ENCODE measurements around the gene NXPE4.
"Not testable (repeated sequence)": the region's sequence is repeated elsewhere in the genome, so short reads cannot be mapped to it uniquely, and the experiment has no call there.

Gene NXPE4

DNA sequence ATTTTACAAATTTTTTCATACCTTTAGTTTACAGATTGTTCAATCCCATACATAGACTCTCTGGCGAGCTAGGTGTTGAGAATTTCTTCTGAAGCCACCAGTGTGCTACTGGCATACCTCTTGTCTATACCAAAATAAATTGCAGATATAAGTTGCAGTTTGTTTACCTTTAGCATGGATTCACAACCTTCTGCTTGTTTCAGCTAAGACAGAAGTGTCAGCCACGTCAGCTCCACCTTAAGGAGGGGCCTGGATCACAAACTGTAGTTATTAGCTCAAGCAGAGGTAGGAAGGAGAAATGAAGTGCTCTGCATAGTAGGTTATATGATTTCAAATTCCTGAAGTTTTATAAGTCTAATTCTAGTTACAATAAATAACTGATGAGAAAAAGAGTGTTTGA is at the start of gene NXPE4:
Gene NXPE4 (minus strand): TSS at position 216 of the 400 bp plus-strand sequence. CDS start 1,027 bp downstream, outside the sequence.
- DNase-seq = no peak

DNA sequence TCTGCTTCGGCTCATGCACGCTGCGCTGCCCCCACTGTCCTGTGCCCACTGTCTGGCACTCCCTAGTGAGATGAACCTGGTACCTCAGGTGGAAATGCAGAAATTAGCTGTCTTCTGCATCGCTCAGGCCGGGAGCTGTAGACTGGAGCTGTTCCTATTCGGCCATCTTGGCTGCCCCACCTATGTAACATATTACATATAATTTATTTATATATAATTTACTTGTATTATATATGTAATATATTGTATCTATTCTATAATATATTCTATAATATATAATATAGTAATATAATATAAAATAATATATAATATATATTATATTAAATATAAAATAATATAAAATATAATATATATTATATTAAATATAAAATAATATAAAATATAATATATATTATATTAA is 43.9 kb upstream of the NXPE4 start:
- DNase-seq = not testable (repeated sequence)

DNA sequence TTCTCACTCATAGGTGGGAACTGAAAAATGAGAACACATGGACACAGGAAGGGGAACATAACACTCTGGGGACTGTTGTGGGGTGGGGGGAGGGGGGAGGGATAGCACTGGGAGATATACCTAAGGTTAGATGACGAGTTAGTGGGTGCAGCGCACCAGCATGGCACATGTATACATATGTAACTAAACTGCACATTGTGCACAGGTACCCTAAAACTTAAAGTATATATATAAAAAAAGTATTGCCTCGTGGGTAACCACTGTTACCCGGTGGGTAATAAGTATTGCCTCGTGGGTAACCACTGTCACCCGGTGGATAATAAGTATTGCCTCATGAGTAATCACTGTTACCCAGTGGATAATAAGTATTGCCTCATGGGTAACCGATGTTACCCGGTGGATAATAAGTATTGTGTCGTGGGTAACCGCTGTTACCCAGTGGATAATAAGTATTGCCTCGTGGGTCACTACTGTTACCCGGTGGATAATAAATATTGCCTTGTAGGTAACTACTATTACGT is 35.9 kb upstream of the NXPE4 start:
- DNase-seq = peak in 1 of 2 experiments; percentile 5

DNA sequence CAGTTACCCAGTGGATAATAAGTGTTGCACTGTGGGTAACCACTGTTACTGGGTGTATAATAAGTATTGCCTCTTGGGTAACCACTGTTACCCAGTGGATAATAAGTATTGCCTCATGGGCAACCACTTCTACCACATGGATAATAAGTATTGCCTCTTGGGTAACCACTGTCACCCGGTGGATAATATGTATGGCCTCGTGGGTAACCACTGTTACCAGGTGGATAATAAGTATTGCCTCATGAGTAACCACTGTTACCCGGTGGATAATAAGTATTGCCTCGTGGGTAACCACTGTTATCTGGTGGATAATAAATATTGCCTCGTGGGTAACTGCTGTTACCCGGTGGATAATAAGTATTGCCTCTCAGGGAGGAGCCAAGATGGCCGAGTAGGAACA is 29.7 kb upstream of the NXPE4 start:
- DNase-seq = no peak

DNA sequence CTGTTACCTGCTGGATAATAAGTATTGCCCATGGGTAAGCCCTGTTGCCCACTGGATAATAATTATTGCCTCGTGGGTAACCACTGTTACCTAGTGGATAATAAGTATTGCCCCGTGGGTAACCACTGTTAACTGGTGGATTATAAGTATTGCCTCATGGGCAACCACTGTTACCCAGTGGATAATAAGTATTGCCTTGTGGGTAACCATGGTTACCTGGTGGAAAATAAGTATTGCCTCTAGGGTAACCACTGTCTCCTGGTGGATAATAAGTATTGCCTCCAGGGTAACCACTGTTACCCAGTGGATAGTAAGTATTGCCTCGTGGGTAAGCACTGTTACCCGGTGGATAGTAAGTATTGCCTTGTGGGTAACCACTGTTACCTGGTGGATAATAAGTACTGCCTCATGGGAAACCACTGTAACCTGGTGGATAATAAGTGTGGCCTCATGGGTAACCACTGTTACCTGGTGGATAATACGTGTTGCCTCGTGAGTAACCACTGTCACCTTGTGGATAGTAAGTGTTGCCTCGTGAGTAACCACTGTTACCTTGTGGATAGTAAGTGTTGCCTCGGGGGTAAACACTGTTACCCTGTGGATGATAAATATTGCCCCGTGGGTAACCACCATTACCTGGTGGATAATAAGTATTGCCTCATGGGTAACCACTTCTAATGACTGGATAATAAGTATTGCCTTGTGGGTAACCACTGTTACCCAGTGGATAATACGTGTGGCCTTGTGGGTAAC is 29.0 kb upstream of the NXPE4 start:
- DNase-seq = no peak

DNA sequence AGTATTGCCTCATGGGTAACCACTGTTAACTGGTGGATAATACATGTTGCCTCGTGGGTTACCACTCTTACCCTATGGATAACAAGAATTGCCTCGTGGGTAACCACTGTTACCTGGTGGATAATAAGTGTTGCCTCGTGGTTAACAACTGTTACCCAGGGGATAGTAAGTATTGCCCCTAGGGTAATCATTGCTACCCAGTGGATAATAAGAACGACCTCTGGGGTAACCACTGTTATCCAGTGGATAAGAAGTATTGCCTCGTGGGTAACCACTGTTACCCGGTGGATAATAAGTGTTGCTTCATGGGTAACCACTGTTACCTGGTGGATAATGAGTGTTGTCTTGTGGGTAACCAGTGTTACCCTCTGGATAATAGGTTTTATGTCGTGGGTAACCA is 28.1 kb upstream of the NXPE4 start:
- DNase-seq = no peak

DNA sequence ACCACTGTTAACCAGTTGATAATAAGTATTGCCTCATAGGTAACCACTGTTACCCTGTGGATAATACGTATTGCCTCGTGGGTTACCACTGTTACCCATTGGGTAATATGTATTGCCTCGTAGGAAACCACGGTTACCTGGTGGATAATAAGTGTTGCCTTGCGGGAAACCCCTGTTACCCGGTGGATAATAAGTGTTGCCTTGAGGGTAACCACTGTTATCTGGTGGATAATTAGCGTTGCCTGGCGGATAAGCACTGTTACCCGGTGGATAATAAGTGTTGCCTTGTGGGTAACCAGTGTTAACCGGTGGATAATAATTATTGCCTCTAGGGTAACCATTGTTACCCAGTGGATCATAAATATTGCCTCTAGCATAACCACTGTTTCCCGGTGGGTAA is 27.3 kb upstream of the NXPE4 start:
- no peak for DNase-seq

DNA sequence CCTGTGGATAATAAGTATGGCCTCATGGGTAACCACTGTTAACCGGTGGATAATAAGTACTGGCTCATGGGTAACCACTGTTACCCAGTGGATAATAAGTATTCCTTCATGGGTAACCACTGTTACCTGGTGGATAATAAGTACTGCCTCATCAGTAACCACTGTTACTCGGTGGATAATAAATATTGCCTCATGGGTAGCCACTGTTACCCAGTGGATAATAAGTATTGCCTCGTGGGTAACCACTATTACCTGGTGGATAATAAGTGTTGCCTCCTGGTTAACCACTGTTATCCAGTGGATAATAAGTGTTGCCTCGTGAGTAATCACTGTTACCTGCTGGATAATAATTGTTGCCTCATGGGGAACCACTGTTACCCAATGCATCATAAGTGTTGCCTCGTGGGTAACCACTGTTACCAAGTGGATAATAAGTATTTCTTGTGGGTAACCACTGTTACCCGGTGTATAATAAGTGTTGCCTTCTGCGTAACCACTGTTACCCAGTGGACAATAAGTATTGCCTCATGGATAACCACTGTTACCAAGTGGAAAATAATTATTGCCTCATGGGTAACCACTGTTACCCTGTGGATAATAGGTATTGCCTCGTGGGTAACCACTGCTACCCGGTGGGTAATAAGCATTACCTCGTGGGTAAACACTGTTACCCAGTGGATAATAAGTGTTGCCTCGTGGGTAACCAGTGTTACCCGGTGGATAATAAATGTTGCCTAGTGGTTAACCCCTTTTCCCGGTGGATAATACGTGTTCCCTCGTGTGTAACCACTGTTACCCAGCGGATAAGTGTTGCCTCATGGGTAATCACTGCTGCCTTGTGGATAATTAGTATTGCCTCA is 26.6 kb upstream of the NXPE4 start:
- DNase-seq = no peak

DNA sequence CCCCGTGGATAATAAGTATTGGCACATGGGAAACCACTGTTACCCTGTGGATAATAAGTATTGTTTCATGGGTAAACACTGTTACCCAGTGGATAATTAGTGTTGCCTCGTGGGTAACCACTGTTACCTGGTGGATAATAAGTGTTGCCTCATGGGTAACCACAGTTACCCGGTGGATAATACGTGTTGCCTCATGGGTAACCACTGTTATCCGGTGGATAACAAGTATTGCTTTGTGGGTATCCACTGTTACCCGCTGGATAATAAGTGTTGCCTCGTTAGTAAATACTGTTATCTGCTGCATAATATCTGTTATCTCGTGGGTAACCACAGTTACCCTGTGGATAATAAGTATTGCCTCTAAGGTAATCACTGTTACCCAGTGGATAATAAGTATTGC is 25.5 kb upstream of the NXPE4 start:
- no peak for DNase-seq

DNA sequence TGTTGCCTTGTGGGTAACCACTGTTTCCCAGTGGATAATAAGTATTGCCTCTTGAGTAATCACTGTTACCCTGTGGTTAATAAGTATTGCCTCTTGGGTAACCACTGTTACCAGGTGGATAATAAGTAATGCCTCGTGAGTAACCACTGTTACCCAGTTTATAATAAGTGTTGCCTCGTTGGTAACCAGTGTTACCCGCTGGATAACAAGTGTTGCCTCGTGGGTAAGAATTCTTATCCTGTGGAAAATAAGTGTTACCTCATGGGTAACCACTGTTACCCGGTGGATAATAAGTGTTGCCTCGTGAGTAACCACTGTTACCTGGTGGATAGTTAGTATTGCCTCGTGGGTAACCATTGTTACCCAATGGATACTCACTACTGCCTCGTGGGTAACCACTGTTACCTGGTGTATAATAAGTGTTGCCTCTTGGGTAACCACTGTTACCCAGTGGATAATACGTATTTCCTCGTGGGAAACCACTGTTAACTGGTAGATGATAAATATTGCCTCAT is 24.1 kb upstream of the NXPE4 start:
- no peak for DNase-seq

DNA sequence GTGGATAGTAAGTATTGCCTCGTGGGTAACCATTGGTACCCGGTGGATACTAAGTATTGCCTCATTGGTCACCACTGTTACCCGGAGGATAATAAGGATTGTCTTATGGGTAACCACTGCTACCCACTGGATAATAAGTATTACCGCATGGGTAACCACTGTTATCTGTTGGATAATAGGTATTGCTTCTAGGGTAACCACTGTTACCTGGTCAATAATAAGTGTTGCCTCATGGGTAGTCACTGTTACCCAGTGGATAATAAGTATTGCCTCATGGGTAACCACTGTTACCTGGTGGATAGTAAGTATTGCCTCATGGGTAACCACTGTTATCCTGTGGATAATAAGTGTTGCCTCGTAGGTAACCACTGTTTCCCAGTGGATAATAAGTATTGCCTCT is 22.6 kb upstream of the NXPE4 start:
- no peak for DNase-seq

DNA sequence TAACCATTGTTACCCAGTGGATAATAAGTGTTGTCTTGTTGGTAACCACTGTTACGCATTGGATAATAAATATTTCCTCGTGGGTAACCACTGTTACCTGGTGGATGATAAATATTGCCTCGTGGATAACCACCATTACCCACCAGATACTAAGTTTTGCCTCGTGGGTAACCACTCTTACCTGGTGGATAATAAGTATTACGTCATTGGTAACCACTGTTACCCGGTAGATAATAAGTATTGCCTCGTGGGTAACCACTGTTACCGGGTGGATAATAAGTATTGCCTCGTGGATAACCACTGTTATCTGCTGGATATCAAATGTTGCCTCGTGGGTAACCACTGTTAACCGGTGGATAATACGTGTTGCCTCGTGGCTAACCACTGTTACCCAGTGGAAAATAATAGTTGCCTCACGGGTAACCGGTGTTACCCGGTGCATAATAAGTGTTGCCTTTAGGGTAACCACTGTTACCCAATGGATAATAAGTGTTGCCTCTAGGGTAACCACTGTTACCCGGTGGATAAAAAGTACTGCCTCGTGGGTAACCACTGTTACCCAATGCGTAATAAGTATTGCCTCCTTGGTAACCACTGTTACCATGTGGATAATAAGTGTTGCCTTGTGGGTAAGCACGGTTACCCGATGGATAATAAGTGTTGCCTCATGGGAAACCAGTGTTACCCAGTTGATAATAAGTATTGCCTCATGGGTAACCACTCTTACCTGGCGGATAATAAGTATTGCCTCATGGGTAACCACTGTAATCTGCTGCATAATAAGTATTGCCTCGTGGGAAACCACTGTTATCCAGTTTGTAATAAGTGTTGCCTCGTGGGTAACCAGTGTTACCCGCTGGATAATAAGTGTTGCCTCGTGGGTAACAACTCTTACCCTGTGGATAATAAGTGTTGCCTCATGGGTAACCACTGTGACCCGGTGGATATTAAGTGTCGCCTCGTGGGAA is 21.9 kb upstream of the NXPE4 start:
- no peak for DNase-seq

DNA sequence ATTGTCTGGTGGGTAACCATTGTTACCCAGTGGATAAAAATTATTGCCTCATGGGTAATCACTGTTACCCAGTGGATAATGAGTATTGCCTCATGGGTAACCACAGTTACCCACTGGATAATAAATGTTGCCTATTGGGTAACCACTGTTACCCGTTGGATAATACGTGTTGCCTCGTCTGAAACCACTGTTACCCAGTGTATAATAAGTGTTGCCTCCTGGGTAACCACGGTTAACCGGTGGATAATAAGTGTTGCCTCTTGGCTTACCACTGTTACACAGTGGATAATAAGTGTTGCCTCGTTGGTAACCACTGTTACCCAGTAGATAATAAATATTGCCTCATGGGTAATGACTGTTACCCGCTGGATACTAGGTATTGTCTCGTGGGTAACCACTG is 20.9 kb upstream of the NXPE4 start:
- no peak for DNase-seq

DNA sequence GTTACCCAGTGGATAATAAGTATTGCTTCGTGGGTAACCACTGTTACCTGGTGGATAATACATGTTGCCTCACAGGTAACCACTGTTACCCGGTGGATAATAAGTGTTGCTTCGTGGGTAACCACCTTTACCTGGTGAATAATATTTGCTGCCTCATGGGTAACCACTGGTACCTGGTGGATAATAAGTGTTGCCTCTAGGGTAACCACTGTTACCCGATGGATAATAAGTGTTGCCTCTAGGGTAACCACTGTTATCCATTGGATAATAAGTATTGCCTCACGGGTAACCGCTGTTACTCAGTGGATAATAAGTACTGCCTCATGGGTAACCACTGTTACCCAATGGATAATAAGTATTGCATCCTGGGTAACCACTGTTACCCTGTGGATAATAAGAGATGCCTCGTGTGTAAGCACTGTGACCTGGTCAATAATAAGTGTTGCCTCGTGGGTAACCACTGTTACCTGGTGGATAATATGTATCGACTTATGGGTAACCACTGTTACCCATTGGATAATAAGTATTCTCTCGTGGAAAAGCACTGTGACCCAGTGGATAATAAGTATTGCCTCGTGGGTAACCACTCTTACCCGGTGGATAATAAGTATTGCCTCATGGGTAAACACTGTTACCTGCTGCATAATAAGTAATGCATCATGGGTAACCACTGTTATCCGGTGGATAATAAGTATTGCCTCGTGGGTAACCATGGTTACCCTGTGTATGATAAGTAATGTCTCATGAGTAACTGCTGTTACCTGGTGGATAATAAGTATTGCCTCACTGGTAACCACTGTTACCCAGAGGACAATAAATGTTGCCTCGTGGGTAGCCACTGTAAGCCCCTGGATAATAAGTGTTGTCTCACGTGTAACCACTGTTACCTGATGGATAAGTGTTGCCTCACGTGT is 20.1 kb upstream of the NXPE4 start:
- no peak for DNase-seq

DNA sequence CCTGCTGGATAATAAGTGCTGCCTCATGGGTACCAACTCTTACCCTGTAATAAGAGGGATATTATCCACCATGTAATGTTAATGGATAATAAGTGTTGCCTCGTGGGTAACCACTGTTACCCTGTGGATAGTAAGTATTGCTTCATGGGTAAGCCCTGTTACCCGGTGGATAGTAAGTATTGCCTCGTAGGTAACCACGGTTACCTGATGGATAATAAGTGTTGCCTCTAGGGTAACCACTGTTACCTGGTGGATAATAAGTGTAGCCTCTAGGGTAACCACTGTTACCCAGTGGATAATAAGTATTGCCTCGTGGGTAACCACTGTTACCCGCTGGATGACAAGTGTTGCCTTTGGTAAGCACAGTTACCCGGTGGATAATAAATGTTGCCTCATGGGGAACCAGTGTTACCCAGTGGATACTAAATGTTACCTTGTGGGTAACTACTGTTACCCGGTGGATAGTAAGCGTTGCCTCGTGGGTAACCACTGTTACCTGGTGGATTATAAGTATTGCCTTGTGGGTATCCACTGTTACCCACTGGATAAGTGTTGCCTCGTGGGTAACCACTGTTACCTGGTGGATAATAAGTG is 18.6 kb upstream of the NXPE4 start:
- no peak for DNase-seq

DNA sequence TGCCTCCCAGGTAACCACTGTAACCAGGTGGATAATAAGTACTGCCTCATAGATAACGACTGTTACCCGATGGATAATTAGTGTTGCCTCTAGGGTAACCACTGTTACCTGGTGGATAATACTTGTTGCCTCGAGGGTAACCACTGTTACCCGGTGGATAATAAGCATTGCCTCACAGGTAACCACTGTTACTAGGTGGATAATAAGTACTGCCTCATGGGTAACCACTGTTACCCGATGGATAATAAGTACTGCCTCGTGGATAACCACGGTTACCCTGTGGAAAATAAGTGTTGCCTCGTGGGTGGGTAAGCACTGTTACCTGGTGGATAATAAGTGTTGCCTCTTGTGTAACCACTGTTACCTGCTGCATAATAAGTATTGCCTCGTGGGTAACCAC is 17.5 kb upstream of the NXPE4 start:
- DNase-seq = not testable (repeated sequence)

DNA sequence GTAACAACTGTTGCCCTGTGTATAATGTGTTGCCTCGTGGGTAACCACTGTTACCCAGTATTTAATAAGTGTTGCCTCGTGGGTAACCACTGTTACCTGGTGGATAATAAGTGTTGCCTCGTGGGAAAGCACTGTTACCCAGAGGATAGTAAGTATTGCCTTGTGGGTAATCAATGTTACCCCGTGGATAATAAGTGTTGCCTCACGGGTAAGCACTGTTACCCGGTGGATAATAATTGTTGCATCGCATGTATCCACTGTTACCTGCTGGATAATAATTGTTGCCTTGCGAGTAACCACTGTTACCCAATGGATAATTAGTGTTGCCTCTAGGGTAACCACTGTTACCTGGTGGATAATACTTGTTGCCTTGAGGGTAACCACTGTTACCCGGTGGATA is 17.1 kb upstream of the NXPE4 start:
- DNase-seq = no peak

DNA sequence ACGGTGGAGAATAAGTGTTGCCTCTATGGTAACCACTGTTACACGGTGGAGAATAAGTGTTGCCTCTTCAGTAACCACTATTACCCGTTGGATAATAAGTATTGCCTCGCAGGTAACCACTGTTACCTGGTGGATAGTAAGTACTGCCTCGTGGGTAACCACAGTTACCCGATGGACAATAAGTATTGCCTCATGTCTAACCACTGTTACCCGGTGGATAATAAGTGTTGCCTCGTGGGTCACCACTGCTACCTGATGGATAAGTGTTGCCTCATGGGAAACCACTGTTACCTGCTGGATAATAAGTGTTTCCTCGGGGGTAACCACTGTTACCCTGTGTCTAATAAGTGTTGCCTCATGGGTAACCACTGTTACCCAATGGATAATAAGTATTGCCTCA is 16.6 kb upstream of the NXPE4 start:
- not testable (repeated sequence) for DNase-seq

DNA sequence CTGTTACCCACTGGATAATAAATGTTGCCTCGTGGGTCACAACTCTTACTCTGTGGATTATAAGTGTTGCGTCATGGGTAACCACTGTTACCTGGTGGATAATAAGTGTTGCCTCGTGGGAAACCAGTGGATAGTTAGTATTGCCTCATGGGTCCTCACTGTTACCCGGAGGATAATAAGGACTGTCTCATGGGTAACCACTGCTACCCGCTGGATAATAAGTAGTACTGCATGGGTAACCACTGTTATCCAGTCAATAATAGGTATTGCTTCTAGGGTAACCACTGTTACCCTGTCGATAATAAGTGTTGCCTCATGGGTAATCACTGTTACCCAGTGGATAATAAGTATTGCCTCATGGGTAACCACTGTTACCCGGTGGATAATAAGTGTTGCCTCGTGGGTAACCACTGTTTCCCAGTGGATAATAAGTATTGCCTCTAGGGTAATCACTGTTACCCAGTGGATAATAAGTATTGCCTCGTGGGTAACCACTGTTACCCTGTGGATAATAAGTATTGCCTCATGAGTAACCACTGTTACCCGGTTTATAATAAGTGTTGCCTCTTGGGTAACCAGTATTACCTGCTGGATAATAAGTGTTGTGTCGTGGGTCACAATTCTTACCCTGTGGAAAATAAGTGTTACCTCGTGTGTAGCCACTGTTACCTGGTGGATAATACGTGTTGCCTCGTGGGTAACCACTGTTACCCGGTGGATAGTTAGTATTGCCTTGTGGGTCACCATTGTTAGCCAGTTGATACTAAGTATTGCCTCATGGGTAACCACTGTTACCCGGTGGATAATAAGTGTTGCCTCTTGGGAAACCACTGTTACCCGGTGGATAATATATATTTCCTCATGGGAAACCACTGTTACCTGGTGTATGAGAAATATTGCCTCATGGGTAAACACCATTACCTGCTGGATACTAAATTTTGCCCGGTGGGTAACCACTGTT is 15.7 kb upstream of the NXPE4 start:
- DNase-seq = no peak

DNA sequence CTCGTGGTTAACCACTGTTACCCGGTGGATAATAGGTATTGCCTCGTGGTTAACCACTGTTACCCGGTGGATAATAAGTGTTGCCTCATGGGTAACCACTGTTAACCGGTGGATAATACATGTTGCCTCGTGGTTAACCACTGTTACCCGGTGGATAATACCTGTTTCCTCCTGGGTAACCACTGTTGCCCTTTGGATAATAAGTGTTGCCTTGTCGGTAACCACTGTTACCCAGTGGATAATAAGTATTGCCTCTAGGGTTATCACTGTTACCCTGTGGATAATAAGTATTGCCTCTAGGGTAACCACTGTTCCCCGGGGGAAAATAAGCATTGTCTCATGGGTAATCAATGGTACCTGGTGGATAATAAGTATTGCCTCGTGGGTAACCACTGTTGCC is 15.0 kb upstream of the NXPE4 start:
- no peak for DNase-seq

Measured in Kasumi-1 (cell line).